Epithelial cell of esophagus (primary cell): ENCODE results near the gene RPS6KL1.

Source experiments
- DNase-seq: peaks from one replicate; pipeline ENCODE4 v3.0.0; 2010; ENCODE audit warnings: low read depth
- H3K4me3 ChIP-seq: 2 replicates; pipeline ENCODE4 v1.5.1; 2011; ENCODE audit warnings: mild to moderate bottlenecking, low read length, control low read depth
- CTCF ChIP-seq: IDR thresholded peaks from 2 replicates; pipeline ENCODE4 v1.5.1; 2011; ENCODE audit warnings: low read depth, mild to moderate bottlenecking, low read length, control low read depth, inconsistent platforms; ENCODE audit not compliant: insufficient read depth; ENCODE audit errors: missing control alignments

RPS6KL1 gene

GRCh38 chr14:74858022-74858421 lies 65.0 kb downstream of the RPS6KL1 start:
- no peak overlapping the region for H3K4me3 ChIP-seq
- no peak for DNase-seq
- no peak for TF ChIP-seq CTCF

- peak; percentile 44 for DNase-seq
- TF ChIP-seq CTCF, result no peak
- H3K4me3 ChIP-seq, result no peak overlapping the region
These were observed 66.7 kb downstream of the RPS6KL1 start for GRCh38 chr14:74856366-74856765.

- no peak for DNase-seq
- TF ChIP-seq CTCF, result no peak
- no peak overlapping the region for H3K4me3 ChIP-seq
These were observed 67.1 kb downstream of the RPS6KL1 start for GRCh38 chr14:74855945-74856344.

- no peak for TF ChIP-seq CTCF
- no peak for DNase-seq
- no peak overlapping the region for H3K4me3 ChIP-seq
These were observed 68.0 kb downstream of the RPS6KL1 start for GRCh38 chr14:74855021-74855420.
